ENCODE results near the gene TEX47.

GRCh38 chr7:88746126-88746525 is 49.4 kb downstream of the TEX47 start:
- no peak for TF ChIP-seq EZH2phosphoT487 (IDR thresholded peaks at IDR 0.05; ENCODE audit: borderline replicate concordance, low read depth, low read length)
- no peak for TF ChIP-seq CTCF (conservative IDR thresholded peaks at IDR 0.05; ENCODE audit: low read length)
